GM21381 (cell line): ENCODE results near the gene SORT1.
A peak's percentile ranks its signal among the peaks of the same experiment; 100 is the strongest.
"Not testable (repeated sequence)": the region's sequence is repeated elsewhere in the genome, so short reads cannot be mapped to it uniquely, and the experiment has no call there.

ENCODE experiments used
- ATAC-seq: cut with Tn5 transposase; IDR thresholded peaks from one replicate; pipeline ENCODE4 v1.9.1; 2021; ENCODE audit warnings: mild to moderate bottlenecking, moderate library complexity; ENCODE audit not compliant: unreplicated experiment

Gene SORT1

DNA sequence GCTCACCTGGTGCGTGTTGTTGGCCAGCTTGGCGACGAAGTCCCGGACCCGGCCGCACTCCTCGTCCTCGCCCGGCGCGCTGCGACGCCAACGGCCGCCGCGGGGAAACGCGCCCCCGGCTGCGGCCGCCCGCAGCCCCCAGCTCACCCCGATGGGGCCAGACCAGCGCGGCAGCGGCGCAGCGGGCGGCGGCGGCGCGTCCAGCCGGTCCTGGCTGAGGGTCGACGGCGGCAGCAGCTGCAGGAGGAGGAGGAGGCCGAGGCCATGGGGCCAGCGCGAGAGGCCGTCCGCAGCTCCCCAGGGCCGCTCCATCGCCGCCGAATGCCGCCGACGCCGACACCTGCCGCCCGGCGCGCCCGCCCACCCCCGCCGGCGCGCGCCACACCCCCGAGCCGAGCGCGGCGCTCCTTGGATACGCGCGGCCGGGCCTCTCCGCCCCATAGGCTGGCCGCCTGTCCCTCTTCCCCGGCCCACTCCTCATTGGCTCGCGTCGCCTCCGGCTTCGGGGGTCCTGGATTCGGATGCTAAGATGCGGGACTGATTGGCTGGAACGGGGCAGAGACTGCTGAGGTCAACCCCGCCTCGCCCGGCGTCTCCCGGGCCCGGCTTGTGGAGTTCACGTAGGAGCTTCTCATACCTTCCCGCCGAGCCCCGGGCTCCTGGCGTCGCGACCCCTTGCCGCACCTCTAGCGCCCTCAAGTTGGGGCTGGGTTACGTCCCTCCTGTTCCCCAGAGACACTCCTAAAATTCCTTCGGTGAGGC is at the start of gene SORT1:
Gene SORT1, minus strand, starts transcription at position 338 of the 762 bp plus-strand sequence. Its CDS starts 26 bp downstream, at position 312.
- peak; percentile 72 for ATAC-seq

DNA sequence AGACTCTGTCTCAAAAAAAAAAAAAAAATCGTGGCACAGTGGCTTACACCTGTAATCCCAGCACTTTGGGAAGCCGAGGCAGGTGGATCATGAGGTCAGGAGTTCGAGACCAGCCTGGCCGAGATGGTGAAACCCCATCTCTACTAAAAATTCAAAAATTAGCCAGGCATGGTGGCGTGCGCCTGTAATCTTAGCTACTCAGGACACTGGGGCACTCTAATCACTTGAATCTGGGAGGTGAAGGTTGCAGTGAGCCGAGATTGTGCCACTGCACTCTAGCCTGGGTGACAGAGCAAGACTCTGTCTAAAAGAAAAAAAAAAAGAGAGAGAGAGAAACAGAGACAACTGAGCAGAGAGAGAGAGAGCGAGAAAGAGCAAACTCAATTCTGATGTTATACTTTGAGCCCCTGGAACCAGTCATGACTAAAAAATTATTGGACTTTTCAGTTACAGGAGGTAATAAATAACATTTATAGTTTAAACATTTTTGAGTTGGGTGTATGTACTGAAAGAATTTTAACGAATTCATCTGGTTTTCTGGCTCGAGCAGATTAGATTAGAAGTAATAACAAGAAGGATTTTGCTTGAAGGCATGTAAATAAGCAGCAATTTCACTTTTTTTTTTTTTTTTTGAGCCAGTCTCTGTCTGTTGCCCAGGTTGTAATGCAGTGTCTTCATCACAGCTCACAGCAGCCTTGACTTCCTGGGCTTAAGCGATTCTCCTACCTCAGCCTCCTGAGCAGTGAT is 48.4 kb upstream of the SORT1 start:
- not testable (repeated sequence) for ATAC-seq

- no peak for ATAC-seq
These were observed 46.6 kb upstream of the SORT1 start for GRCh38 chr1:109444346-109444745.

GRCh38 chr1:109443476-109443875 is 45.8 kb upstream of the SORT1 start:
- ATAC-seq = no peak

GRCh38 chr1:109441069-109441468 is 43.4 kb upstream of the SORT1 start:
- no peak for ATAC-seq

- ATAC-seq = no peak
These were observed 41.1 kb upstream of the SORT1 start for GRCh38 chr1:109438798-109439297.

- no peak for ATAC-seq
These were observed 36.8 kb upstream of the SORT1 start for GRCh38 chr1:109434484-109434883.

DNA sequence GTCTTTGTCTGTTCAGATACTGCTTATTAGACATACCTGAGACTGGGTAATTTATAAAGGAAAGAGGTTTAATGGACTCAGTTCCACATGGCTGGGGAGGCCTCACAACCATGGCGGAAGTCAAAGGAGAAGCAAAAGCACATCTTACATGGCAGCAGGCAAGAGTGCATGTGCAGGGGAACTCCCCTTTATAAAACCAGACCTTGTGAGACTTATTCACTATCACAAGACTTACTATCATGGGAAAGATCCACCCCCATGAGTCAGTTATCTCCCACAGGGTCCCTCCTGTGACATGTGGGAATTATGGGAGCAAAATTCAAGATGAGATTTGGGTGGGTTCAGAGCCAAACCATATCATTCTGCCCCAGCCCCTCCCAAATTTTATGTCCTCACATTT is 35.6 kb upstream of the SORT1 start:
- no peak for ATAC-seq

- ATAC-seq = no peak
These were observed 34.6 kb upstream of the SORT1 start for GRCh38 chr1:109432336-109432735.

DNA sequence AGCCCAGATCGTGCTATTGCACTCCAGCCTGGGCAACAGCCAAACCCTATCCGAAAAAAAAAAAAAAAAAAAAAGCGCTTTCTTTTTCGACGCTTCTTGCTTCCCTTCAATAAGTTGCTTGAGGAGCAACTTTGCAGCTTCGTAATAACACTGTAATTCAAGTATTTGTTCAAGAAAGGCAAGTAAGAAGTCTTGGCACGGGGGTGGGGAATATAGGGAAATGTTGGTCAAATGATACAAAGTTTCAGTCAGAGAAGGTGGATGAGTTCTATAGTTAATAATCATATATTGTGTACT is 29.4 kb upstream of the SORT1 start:
- no peak for ATAC-seq

DNA sequence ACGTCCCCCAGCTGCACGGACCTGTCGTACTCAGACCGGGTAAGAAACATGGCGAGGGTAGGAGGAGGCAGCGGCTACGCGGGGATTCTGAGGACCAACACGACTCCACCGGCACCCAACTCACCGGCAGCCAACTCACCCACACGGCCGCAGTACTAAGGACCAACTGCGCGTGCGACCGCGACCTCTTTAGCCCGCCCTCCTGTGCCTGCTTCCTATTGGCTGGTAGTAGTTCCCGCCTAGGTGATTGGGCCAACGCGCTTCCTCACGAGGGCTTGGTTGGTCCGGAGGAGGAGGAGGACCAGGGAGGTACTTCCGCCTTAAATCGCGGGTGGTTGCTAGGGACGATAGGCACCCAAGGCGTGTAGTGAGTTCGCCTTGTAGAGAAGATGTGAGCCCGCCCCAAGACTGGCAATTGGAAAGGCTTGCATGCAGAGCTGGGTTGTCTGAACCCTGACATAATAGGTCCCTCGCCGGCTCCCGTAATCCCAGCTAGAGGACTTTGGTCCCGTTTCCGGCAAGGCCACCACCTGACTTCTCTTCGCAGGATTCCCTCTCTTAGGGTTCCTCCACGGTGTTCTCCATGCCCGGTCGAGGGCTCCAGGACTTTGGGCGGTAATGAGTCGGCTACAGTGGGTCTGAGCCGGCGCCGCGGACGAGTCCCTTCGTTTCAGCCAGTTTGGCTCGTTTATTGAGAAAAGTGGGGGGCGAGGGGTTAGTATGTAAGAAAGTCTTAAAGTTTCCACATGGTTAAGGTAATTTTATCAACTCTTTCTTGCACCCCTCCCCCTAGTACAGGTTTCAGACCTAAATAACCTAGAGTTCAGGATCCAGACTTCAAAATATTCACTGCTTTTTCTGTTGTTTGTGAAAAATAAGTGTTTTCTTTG is 28.8 kb upstream of the SORT1 start, which contains the start of gene PSMA5:
Gene PSMA5, minus strand, starts transcription at position 168 of the 890 bp plus-strand sequence. Its CDS starts 118 bp downstream, at position 50.
- ATAC-seq = peak; percentile 96

DNA sequence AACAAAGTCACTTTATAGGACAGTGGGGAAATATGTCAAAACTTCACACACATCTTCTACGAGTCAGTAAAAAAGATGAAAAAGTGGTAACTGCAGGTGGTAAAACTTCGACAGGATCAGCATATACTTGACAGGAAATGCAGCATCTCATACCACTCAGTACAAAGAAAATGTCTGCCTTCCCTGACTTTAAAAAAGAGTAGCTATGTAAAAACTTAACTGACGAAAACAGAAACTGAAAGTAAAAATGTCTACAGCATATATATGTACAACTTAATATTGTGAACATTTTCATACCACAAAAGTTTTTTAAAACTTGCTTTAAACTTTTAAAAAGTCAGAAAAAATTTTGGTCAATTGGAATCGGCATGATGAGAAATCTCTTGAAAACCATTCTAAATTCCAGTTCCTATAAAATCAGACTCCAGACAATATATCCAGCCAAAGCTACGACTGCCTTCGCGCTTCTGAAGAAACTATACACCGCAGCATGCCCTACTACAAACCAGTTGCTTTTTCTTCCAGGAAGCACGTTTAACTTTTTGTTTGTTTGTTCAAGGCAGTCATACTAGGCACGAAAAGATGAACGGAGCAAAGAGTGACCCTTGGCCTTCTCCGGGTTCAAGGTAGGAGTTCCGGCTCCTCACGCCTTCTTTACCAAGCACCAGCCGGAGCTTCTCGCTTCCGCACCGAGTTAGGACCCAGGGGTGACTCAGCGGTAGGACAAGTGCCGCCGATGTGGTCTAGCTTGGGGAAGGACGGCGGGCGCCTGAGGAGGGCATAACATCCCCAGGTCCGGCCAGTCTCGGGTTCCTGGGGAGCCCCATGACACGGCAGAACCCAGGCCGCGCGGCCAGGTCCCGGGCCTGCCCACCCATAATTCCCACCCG is 27.9 kb upstream of the SORT1 start:
- peak; percentile 25 for ATAC-seq

GRCh38 chr1:109423498-109423897 is 25.8 kb upstream of the SORT1 start:
- ATAC-seq = no peak

DNA sequence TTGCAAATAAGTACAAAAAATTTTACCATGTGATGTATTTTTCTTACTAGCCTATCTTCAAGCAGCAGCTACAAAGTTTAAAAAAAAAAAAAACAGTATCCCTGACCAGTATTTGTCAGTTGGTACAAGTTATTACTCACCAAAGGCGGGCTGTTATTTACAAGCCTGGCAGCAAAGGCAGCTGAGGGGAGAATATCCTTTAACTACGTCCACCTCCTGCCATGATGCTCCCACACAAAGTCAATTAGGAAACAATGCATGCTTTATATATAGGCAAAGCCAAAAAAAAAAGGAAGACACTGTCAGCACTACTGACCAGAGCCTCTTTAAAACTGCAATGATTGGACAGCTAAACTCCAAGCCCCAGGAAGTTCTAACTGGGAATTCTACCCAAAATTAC is 14.8 kb upstream of the SORT1 start:
- ATAC-seq = no peak

DNA sequence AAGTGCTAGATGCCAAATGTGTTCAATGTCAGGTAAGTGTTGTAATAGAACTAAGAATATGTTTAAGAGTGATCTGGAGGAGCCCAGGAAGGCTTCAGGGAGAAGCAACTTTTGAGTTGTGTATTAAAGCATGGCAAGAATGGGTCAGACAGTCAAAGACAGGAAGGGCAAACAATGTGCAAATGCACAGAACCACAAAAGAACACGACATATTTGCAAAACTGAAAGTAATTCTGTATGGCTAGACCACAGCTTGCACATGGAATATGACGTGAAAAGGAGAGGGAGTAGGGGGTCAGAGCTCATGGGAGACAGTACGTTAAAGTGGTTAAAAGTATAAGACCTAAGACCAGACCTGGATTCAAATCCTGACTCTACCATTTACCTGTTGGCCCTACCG is 7.1 kb upstream of the SORT1 start:
- ATAC-seq = no peak

GRCh38 chr1:109402025-109402424 is 4.3 kb upstream of the SORT1 start:
- no peak for ATAC-seq

DNA sequence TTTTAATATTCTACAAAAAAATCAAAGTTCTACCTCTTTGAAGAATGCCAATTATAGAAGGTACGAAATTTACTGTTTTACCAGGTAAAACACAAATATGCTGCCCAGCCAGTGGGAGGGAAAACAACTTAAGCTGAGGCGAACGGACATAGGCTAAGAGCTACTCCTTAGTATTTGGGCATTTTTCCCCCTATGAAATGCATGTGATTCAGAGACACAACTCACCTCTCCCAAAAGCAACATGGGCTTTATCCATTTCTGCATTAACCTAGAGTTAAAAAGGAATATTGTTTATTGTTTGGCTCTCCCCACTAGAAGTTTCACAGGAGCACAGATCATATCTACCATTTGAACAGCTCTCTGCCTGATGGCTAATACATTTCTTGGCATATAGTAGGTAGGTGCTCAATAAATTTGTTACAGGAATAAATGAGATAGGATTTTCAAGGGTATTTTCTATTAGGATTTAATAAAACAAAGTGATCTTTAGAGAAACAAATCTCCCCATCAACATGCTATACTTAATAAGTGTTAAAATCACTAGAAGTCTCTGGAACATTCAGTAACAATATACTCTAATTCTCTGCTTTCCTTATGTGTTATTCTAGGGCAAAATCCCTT is 2.4 kb upstream of the SORT1 start:
- ATAC-seq = no peak

DNA sequence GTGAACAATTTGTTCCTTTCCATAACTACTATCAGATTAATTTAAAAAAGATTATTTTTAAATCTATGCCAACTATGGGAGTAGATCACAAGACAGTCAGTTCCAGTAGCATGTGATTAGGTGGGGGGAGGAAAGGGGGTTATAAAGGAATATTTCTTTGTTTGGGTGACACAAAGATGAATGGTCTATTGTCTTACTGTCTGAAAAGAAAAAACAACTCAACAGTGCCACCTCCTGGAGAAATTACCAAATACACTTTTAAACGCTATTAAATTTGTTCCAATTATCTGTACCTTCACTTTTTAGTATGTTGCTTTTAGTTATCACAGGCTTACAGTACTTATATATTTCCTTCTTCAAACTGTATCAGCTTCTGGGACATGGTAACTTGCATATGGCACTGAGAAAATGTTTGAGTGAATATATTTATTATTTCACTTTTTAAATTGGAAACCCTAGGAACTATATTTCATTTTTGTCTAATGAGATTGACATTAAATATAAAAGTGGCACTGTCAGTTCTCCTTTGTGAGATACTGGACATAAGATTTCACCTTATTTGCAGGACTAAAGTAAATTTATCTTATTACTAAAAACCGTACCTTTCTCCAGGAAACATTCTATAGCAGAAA is 1.7 kb upstream of the SORT1 start:
- ATAC-seq = no peak
